BE2C (cell line): ENCODE results near the gene ABCD1.
"Not testable (repeated sequence)": the region's sequence is repeated elsewhere in the genome, so short reads cannot be mapped to it uniquely, and the experiment has no call there.

Source experiments
- DNase-seq: peaks from one replicate; pipeline ENCODE4 v3.0.0-alpha.2; 2020
- H3K27me3 ChIP-seq: fragments of 250-450 bp; sonication (Bioruptor Pico); 2 replicates; pipeline ENCODE4 v1.5.1; 2020; ENCODE audit warnings: mild to moderate bottlenecking
- H3K36me3 ChIP-seq: fragments of 250-450 bp; sonication (Bioruptor Pico); 2 replicates; pipeline ENCODE4 v1.5.1; 2020; ENCODE audit warnings: mild to moderate bottlenecking
- H3K4me1 ChIP-seq: fragments of 250-450 bp; sonication (Bioruptor Pico); 2 replicates; pipeline ENCODE4 v1.5.1; 2020
- H3K4me3 ChIP-seq: 2 replicates; pipeline ENCODE4 v1.5.1; 2011; ENCODE audit warnings: low read depth, low read length
- H3K9me3 ChIP-seq: fragments of 250-450 bp; sonication (Bioruptor Pico); 2 replicates; pipeline ENCODE4 v1.5.1; 2020
- CTCF ChIP-seq: IDR thresholded peaks from 2 replicates; pipeline ENCODE4 v1.5.1; 2012; ENCODE audit warnings: mild to moderate bottlenecking, low read depth, low read length

Gene ABCD1

GRCh38 chrX:153728951-153729631 is 4.4 kb downstream of the ABCD1 start:
- H3K4me1 ChIP-seq = peaks cover 19% of the 10 kb centered on the region
- H3K36me3 ChIP-seq = no peaks in the 10 kb centered on the region
- H3K9me3 ChIP-seq = no peaks in the 10 kb centered on the region
- H3K27me3 ChIP-seq = no peaks in the 10 kb centered on the region
- no peak overlapping the region for H3K4me3 ChIP-seq
- no peak for DNase-seq
- no peak for TF ChIP-seq CTCF

GRCh38 chrX:153730115-153730514 is 5.5 kb downstream of the ABCD1 start:
- not testable (repeated sequence) for H3K36me3 ChIP-seq, H3K4me3 ChIP-seq, H3K27me3 ChIP-seq, DNase-seq, H3K9me3 ChIP-seq
- peaks cover 17% of the 10 kb centered on the region for H3K4me1 ChIP-seq

GRCh38 chrX:153731117-153731844 is 6.6 kb downstream of the ABCD1 start:
- no peak for DNase-seq
- no peak overlapping the region for H3K4me3 ChIP-seq
- H3K36me3 ChIP-seq = no peaks in the 10 kb centered on the region
- no peak for TF ChIP-seq CTCF
- H3K4me1 ChIP-seq = peaks cover 8% of the 10 kb centered on the region
- no peaks in the 10 kb centered on the region for H3K27me3 ChIP-seq
- H3K9me3 ChIP-seq = no peaks in the 10 kb centered on the region

GRCh38 chrX:153731845-153732215 is 7.2 kb downstream of the ABCD1 start:
- no peaks in the 10 kb centered on the region for H3K9me3 ChIP-seq
- peaks cover 13% of the 10 kb centered on the region for H3K4me1 ChIP-seq
- no peaks in the 10 kb centered on the region for H3K27me3 ChIP-seq
- TF ChIP-seq CTCF = no peak
- H3K4me3 ChIP-seq = no peak overlapping the region
- no peaks in the 10 kb centered on the region for H3K36me3 ChIP-seq
- no peak for DNase-seq

GRCh38 chrX:153732401-153732800 is 7.7 kb downstream of the ABCD1 start:
- H3K9me3 ChIP-seq = no peaks in the 10 kb centered on the region
- DNase-seq = no peak
- H3K4me1 ChIP-seq = peaks cover 11% of the 10 kb centered on the region
- no peak overlapping the region for H3K4me3 ChIP-seq
- TF ChIP-seq CTCF = no peak
- H3K27me3 ChIP-seq = no peaks in the 10 kb centered on the region
- no peaks in the 10 kb centered on the region for H3K36me3 ChIP-seq

GRCh38 chrX:153733651-153734240 is 9.1 kb downstream of the ABCD1 start:
- TF ChIP-seq CTCF = no peak
- no peak overlapping the region for H3K4me3 ChIP-seq
- no peaks in the 10 kb centered on the region for H3K9me3 ChIP-seq
- DNase-seq = no peak
- H3K4me1 ChIP-seq = peaks cover 8% of the 10 kb centered on the region; the same call in 1 of the 2 replicates
- no peaks in the 10 kb centered on the region for H3K36me3 ChIP-seq
- H3K27me3 ChIP-seq = no peaks in the 10 kb centered on the region
